ENCODE data around the gene MRPS16. TPM values are rescaled to one million over a fixed set of nuclear protein-coding genes. Genes with fewer than 3 reads are reported as not detected.

Gene MRPS16
- total RNA-seq, 4 donors from 2014 or later = 37.4 to 43.5 (median 40.3) TPM

- no peak overlapping the region for H3K4me3 ChIP-seq
- peaks cover 8 to 63% (median 20%) of the 10 kb centered on the region in 3 donors for H3K4me1 ChIP-seq
- H3K27ac ChIP-seq = peak overlapping the region in 3 of 4 donors; percentile 88 to 91 (median 89)
- WGBS, 2 donors (ENCODE audit: low coverage in 1 of 2) = 70 to 86% methylated on average over 5 of the region's 5 CpGs
- ATAC-seq = no peak
- TF ChIP-seq EP300 (IDR thresholded peaks at IDR 0.05) (no peak), POLR2A (IDR thresholded peaks at IDR 0.05) (no peak), POLR2AphosphoS5 (IDR thresholded peaks at IDR 0.05) (no peak), CTCF (IDR thresholded peaks at IDR 0.05) (no peak)
- H3K36me3 ChIP-seq = peaks cover 0 to 55% of the 10 kb centered on the region in 2 donors
- H3K9me3 ChIP-seq = no peaks in the 10 kb centered on the region
- no peaks in the 10 kb centered on the region for H3K27me3 ChIP-seq
Observed at GRCh38 chr10:73248259-73248724, 4.2 kb downstream of the MRPS16 start.

DNA sequence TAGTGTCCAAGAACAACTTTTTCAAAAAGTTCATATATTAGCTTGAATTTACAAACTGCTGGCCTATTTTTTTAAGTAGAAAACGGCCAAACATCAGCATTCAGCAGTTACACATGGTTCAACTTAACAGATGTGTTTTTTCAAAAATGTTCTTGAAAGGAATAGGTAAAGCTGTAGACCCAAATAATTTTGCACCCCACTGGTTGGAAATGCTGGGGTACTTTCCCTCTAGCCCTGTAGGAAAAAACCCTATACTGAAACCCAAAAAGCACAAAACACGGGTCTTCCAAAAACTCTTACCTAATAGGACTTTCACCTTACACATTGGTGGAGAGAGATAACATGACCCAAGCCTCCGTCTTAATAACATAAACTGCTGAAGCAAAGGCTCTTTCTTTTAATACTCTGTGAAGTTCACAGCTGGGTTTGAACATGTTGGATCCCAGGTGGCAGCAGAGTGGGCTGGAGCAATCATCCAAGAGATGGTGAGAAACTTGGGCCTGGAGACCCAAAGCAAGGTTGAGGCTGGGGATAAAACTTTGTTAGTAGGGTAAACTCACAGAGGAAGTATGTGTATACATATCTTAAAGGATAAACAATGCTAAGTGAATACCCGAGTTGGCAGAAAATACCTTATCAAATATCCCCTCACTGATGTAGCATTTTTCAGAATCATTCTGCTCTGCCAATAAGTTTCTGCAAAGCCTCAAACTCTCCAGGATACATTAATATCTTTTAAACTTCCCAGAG is 4.8 kb downstream of the MRPS16 start:
- peak overlapping the region; percentile 55 to 91 (median 88) for H3K27ac ChIP-seq
- WGBS, 2 donors (ENCODE audit: low coverage in 1 of 2) = 29 to 32% methylated on average over 4 of the region's 4 CpGs
- no peaks in the 10 kb centered on the region for H3K27me3 ChIP-seq
- peaks cover 2 to 61% of the 10 kb centered on the region in 2 donors for H3K36me3 ChIP-seq
- H3K4me1 ChIP-seq = peaks cover 7 to 60% (median 19%) of the 10 kb centered on the region in 3 donors
- no peaks in the 10 kb centered on the region for H3K9me3 ChIP-seq
- H3K4me3 ChIP-seq = peak overlapping the region; percentile 66 to 94
- TF ChIP-seq POLR2A (IDR thresholded peaks at IDR 0.05) = no peak
- no peak for TF ChIP-seq POLR2AphosphoS5 (IDR thresholded peaks at IDR 0.05)
- no peak for TF ChIP-seq EP300 (IDR thresholded peaks at IDR 0.05)
- no peak for TF ChIP-seq CTCF (IDR thresholded peaks at IDR 0.05)
- no peak for ATAC-seq

DNA sequence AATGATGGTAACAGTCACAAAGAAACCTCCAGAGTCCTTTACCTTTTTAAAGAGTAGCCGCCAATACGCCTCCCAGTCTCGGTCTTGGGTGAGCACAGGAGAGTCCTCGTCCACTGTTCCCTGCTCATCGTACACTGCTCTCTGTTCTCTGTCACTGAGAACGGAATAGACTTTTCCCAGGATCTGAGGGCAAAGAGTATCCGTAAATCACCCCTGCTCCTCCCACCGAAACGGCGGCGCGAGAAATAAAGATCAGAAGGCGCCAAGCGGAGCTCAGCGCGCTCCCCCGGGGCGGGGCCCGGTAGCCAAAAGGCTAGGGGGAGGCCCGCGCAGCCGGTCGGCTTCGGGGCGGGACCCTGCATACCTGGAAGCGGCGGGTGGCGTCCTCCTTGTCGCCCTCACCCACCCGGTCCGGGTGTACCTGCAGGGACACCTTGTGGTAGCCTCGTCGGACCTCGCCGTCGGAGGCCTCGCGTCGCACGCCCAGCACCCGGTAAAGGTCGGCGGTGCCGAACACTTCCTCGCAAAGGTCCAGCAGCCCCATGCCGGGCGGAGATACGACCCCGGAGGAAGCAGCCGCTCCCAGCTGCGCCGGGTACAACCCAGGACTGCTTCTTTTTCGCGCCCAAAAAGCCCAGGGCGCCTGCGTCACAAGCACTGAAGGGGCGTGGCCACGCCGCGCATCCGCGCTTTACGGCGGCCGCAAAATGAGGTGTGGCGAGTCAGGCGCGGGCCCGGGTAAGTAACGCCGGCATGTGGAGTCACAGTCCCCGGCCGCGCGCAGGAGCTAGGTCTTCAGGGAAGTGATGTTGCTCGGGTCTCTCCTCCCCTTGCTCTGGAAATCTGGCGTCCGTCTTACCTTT is 5.6 kb downstream of the MRPS16 start, which contains the start of gene DNAJC9:
DNAJC9 (minus strand) TSS at position 610 of the 863 bp plus-strand sequence; CDS start at position 544, 66 bp downstream.
- H3K4me3 ChIP-seq = peak within 1 kb of the TSS; percentile 66 to 94
- no peaks in the 10 kb centered on the region for H3K27me3 ChIP-seq
- peak within 1 kb of the TSS; percentile 55 to 91 (median 88) for H3K27ac ChIP-seq
- peaks cover 2 to 69% of the 10 kb centered on the region in 2 donors for H3K36me3 ChIP-seq
- no peaks in the 10 kb centered on the region for H3K9me3 ChIP-seq
- TF ChIP-seq POLR2A (IDR thresholded peaks at IDR 0.05) (peak; percentile 76 to 81), POLR2AphosphoS5 (IDR thresholded peaks at IDR 0.05) (peak; percentile 90), EP300 (IDR thresholded peaks at IDR 0.05) (no peak), CTCF (IDR thresholded peaks at IDR 0.05) (peak in 1 of 4 experiments; percentile 30)
- peak; percentile 96 for ATAC-seq
- peaks cover 7 to 59% (median 19%) of the 10 kb centered on the region in 3 donors for H3K4me1 ChIP-seq
- 0 to 2% methylated on average over 3 to 10 of the region's 78 CpGs for WGBS, 2 donors (ENCODE audit: low coverage in 1 of 2)

DNA sequence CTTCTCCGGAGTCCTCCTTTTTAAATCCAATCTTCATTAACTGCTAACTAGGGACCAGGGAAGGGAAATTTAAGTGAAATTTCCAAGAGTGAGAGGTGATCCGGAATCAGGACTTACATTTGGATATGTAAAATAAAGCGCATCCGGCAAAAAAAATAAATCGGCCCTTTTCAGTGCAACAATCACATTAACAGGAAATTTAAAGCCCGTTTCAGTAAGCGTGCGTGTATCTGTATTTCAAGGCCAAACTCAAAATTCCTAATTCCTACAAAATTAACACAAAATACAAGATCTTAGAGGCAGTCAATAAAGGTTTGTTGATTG is 6.2 kb downstream of the MRPS16 start:
- H3K27me3 ChIP-seq = no peaks in the 10 kb centered on the region
- H3K4me1 ChIP-seq = peaks cover 4 to 53% (median 13%) of the 10 kb centered on the region in 3 donors
- H3K36me3 ChIP-seq = peaks cover 2 to 72% of the 10 kb centered on the region in 2 donors
- peak overlapping the region; percentile 66 to 94 for H3K4me3 ChIP-seq
- TF ChIP-seq POLR2A (IDR thresholded peaks at IDR 0.05) (no peak), POLR2AphosphoS5 (IDR thresholded peaks at IDR 0.05) (no peak), EP300 (IDR thresholded peaks at IDR 0.05) (no peak), CTCF (IDR thresholded peaks at IDR 0.05) (no peak)
- no peak for ATAC-seq
- H3K27ac ChIP-seq = peak overlapping the region in 3 of 4 donors; percentile 88 to 91 (median 89)
- no peaks in the 10 kb centered on the region for H3K9me3 ChIP-seq
- 3 to 6% methylated on average over 8 of the region's 8 CpGs for WGBS, 2 donors (ENCODE audit: low coverage in 1 of 2)

All from gastroesophageal sphincter (tissue), 4 donors.